HL-60 (cell line): ENCODE measurements around the gene KRT24.

Experiments
- GABPA ChIP-seq: IDR thresholded peaks from 2 replicates; pipeline ENCODE4 v1.6.1; 2012; ENCODE audit warnings: low read depth
- REST ChIP-seq: IDR thresholded peaks from 2 replicates; pipeline ENCODE4 v1.6.1; 2012; ENCODE audit warnings: low read depth; ENCODE audit not compliant: insufficient replicate concordance
- TF ChIP-seq, protein P1 (sequence below): IDR thresholded peaks from one replicate; pipeline ENCODE4 v1.5.1; 2011; ENCODE audit warnings: low read length, control low read depth, inconsistent platforms; ENCODE audit not compliant: insufficient read depth

- TF ChIP-seq, protein P1, sequence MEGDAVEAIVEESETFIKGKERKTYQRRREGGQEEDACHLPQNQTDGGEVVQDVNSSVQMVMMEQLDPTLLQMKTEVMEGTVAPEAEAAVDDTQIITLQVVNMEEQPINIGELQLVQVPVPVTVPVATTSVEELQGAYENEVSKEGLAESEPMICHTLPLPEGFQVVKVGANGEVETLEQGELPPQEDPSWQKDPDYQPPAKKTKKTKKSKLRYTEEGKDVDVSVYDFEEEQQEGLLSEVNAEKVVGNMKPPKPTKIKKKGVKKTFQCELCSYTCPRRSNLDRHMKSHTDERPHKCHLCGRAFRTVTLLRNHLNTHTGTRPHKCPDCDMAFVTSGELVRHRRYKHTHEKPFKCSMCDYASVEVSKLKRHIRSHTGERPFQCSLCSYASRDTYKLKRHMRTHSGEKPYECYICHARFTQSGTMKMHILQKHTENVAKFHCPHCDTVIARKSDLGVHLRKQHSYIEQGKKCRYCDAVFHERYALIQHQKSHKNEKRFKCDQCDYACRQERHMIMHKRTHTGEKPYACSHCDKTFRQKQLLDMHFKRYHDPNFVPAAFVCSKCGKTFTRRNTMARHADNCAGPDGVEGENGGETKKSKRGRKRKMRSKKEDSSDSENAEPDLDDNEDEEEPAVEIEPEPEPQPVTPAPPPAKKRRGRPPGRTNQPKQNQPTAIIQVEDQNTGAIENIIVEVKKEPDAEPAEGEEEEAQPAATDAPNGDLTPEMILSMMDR = no peak
- TF ChIP-seq GABPA (no peak), REST (no peak)
Observed at GRCh38 chr17:40720899-40721298, 17.3 kb upstream of the KRT24 start.
